Thyroid gland (tissue), 4 donors: ENCODE results near the gene LZTS3. TPM values are rescaled to one million over a fixed set of nuclear protein-coding genes. Genes with fewer than 3 reads are reported as not detected.
A peak's percentile ranks its signal among the peaks of the same experiment; 100 is the strongest.

Experiments used
- DNase-seq, 2 donors: peaks; one replicate each; pipeline ENCODE4 v3.0.0-alpha.2; 2019
- H3K27ac ChIP-seq, 3 donors: fragments of 200-600 bp; sonication (generic); 1 replicate in 2 of 3; 2 replicates in 1 of 3; pipeline ENCODE4 v1.5.1; 2016 to 2019; ENCODE audit warnings: mild to moderate bottlenecking in 1 of 3, moderate library complexity in 1 of 3
- H3K27me3 ChIP-seq: fragments of 200-600 bp; sonication (generic); one replicate; pipeline ENCODE4 v1.5.1; 2019
- H3K36me3 ChIP-seq, 2 donors: fragments of 200-600 bp; sonication (generic); one replicate each; pipeline ENCODE4 v1.5.1; 2016 to 2019
- H3K4me1 ChIP-seq, 2 donors: fragments of 200-600 bp; sonication (generic); one replicate each; pipeline ENCODE4 v1.5.1; 2017 to 2019
- H3K4me3 ChIP-seq, 3 donors: fragments of 200-600 bp; sonication (generic); replicated peaks in 1 of 3; 1 replicate in 2 of 3; 2 replicates in 1 of 3; pipeline ENCODE4 v1.5.1; 2016; ENCODE audit warnings: mild to moderate bottlenecking in 1 of 3
- H3K9me3 ChIP-seq: fragments of 200-600 bp; sonication (generic); one replicate; pipeline ENCODE4 v1.5.1; 2017
- POLR2A ChIP-seq, 2 donors: fragments of 450-650 bp; IDR thresholded peaks; one replicate each; pipeline ENCODE4 v1.6.1; 2017; ENCODE audit warnings: antibody characterized with exemption in 2 of 2, mild to moderate bottlenecking in 2 of 2, moderate library complexity in 1 of 2
- WGBS, 2 donors: methylation state at CpG; one replicate each; pipeline ENCODE4 v1.1.5; 2017; 5-methylcytosine and 5-hydroxymethylcytosine counted together
- intact Hi-C: fragments of 100-400 bp; cut with DNase I; formaldehyde crosslinking; loops from one replicate; pipeline ENCODE4 v1.15.1; 2023
- total RNA-seq, 4 donors: library from RNA; depleted of rRNA; stranded (reverse); fragments of >200 nt; gene quantifications; one replicate each; pipeline ENCODE4 v1.2.3, GENCODE V29; 2016
- TF ChIP-seq, protein P1 (sequence below), 6 experiments: fragments of 200-600 bp in 3 of 6; fragments of 450-650 bp in 3 of 6; sonication (generic) in 3 of 6; IDR thresholded peaks; one replicate each; pipeline ENCODE4 v1.5.1; 2016 to 2019; ENCODE audit warnings: antibody characterized with exemption in 6 of 6, mild to moderate bottlenecking in 2 of 6, inconsistent platforms in 1 of 6, moderate library complexity in 1 of 6

LZTS3 gene
- total RNA-seq, 4 donors from 2014 or later = 27.7 to 39.1 (median 35.1) TPM

DNA sequence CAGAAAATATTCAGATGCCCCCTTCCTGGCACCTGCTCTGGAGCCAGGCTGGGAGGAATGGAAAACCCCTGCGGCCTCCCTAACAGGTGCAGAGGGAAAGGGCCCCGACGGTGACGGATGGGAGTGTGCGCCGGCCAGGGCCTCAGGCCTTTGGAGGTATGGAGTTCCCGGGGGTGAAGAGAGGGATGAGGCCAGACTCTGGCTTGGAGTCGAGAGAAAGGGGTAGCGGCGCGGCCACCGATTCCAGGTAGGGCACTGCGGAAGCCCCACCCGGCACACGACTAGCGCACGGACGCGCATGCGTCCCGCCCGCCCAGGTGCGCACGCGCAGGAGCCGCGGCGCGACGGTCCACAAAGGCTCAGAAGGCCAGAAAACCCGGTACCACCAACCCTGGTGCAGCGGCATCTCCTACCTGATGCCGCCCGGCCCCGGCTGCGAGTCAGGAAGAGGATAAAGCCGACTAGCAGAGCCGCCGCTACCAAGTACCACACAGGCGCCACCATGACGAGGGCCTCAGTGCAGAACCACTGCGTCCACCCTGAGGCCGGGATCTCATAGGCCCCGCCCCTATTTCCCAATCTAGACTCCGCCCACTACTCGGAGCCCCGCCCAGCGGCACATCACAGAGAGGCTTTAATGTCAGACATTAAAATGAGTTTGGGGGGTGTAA, 30.9 kb upstream of the LZTS3 start, which contains the start of gene DDRGK1:
TSS of gene DDRGK1 (minus strand) at position 559 of the 671 bp plus-strand sequence. CDS start at position 504, 55 bp downstream.
- no peaks in the 10 kb centered on the region for H3K9me3 ChIP-seq
- TF ChIP-seq, protein P1, sequence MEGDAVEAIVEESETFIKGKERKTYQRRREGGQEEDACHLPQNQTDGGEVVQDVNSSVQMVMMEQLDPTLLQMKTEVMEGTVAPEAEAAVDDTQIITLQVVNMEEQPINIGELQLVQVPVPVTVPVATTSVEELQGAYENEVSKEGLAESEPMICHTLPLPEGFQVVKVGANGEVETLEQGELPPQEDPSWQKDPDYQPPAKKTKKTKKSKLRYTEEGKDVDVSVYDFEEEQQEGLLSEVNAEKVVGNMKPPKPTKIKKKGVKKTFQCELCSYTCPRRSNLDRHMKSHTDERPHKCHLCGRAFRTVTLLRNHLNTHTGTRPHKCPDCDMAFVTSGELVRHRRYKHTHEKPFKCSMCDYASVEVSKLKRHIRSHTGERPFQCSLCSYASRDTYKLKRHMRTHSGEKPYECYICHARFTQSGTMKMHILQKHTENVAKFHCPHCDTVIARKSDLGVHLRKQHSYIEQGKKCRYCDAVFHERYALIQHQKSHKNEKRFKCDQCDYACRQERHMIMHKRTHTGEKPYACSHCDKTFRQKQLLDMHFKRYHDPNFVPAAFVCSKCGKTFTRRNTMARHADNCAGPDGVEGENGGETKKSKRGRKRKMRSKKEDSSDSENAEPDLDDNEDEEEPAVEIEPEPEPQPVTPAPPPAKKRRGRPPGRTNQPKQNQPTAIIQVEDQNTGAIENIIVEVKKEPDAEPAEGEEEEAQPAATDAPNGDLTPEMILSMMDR (IDR thresholded peaks at IDR 0.05) = no peak
- TF ChIP-seq POLR2A (IDR thresholded peaks at IDR 0.05) = peak in 1 of 2 donors; percentile 81
- no peaks in the 10 kb centered on the region for H3K27me3 ChIP-seq
- 0% methylated on average over 14 to 28 of the region's 48 CpGs for WGBS, 2 donors
- peaks cover 11 to 14% of the 10 kb centered on the region in 2 donors for H3K36me3 ChIP-seq
- peaks cover 8 to 21% of the 10 kb centered on the region in 2 donors for H3K4me1 ChIP-seq
- peak; percentile 82 to 86 for DNase-seq
- peak within 1 kb of the TSS; percentile 39 to 58 (median 55) for H3K4me3 ChIP-seq
- peak within 1 kb of the TSS; percentile 62 to 96 (median 95) for H3K27ac ChIP-seq
- intact Hi-C loops = loop anchor here (10.0 kb wide), 1 partner anchor 201 kb away; the partner anchor contains the start of gene DNAAF9

DNA sequence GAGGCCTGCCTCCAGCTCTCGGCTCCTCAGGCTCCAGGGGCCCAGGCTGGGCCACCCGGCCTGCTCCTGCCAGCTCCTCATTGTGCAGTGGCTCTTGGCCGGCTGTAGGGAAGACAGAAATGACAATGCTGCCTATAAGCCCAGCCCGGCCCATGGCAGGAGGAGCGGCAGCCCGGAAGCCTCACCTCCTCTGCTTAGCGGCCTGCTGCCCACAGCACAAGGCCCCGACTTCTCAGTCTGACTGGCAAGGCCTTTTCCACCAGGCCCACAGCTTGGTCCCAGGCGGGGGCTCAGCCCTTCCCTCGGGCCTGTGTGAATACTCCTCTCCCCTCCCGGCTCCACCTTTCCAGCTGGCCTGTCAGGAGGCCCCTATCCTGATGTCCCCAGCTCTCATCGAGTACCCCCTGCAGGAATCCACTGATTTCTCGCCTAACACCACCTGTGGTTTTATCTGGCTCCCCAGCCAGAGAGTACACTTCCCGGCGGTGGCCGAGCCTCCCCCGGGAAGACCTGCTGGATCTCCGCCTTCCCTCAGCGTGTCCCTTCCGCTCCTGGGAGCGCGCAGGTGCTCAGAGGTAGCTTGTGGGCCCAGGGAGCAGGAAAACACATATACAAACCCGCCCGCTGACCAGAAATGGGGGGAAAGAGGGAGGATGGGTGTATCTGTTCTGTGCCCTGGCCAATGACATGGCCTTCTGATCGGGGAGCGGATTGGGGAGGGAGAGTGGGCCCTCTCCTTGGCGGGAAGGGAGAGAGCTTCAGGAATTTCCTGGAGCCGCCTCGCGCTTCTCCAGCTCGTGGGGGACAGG, 30.2 kb upstream of the LZTS3 start:
- H3K36me3 ChIP-seq = peaks cover 16 to 17% of the 10 kb centered on the region in 2 donors
- H3K27ac ChIP-seq = peak overlapping the region; percentile 62 to 96 (median 95)
- 5% methylated on average over 25 of the region's 31 CpGs for WGBS, 2 donors
- H3K27me3 ChIP-seq = no peaks in the 10 kb centered on the region
- H3K4me1 ChIP-seq = peaks cover 8 to 19% of the 10 kb centered on the region in 2 donors
- no peaks in the 10 kb centered on the region for H3K9me3 ChIP-seq
- DNase-seq = peak; percentile 38 to 43
- peak overlapping the region; percentile 39 to 58 (median 55) for H3K4me3 ChIP-seq
- intact Hi-C loops = loop anchor here (10.0 kb wide), 1 partner anchor 201 kb away; the partner anchor contains the start of gene DNAAF9
- TF ChIP-seq POLR2A (IDR thresholded peaks at IDR 0.05) = no peak
- TF ChIP-seq, protein P1 (IDR thresholded peaks at IDR 0.05) = no peak

DNA sequence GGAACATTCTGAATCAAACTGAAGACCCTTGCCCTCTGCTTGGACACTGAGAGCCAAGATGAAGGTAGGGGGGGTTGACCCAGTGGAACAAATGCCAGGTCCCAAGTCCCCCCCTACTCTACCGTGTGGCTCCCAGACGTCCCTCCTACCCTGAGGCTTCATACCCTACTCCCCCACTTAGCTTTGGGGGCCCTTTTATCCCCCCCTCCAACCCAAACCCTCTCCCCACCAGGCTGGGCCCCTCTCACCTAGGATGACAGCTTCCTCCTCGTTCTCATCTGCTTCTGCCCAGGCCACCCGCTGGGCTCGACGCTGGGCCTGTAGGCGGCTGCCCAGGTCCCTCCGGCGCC, 29.6 kb upstream of the LZTS3 start:
- WGBS, 2 donors = 44 to 53% methylated on average over 3 to 9 of the region's 9 CpGs
- TF ChIP-seq, protein P1 (IDR thresholded peaks at IDR 0.05) = no peak
- no peak for TF ChIP-seq POLR2A (IDR thresholded peaks at IDR 0.05)
- Histone ChIP-seq H3K27me3 (no peaks in the 10 kb centered on the region), H3K4me1 (peaks cover 8 to 13% of the 10 kb centered on the region in 2 donors), H3K9me3 (no peaks in the 10 kb centered on the region), H3K27ac (peak overlapping the region; percentile 20 to 96 (median 95)), H3K4me3 (peak overlapping the region; percentile 39 to 58 (median 55)), H3K36me3 (peaks cover 16 to 17% of the 10 kb centered on the region in 2 donors)
- intact Hi-C loops = loop anchor here (10.0 kb wide), 1 partner anchor 202 kb away; the partner anchor contains the start of gene DNAAF9
- no peak for DNase-seq

DNA sequence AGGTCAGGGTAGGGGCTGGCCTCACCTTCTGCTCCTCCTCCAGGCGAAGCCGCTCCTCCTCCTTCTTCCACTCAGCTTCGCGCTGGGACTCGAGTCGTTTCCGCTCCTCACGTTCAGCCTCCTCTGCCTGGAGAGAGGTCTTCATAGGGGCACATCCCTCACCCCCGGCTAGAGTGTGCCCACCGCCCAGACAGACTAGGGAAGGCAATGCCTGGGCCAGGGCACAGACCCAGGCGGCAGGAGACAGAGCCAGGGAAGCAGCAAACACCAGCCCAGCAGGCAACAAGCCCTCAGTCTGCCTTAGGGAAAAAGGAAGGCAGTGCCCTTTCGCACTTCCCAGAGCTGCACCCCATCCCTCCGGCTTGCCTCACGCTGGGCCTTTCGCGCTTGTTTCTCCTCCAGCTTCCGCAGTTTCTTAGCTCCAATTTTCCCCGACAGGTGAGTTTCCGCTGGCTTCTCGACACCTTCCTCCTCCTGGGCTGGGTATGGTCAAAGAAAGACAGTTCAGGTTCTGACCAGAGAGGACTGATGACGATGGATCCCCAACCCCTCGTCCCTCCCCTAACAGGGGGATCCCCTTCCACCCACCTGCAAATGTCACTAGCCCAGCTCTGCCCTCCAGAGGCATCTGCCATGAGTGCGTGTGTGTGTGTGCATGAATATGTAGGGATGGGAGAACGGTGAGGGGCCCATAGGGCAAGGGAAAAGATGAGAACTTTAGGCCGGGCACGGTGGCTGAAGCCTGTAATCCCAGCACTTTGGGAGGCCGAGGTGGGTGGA, 26.8 kb upstream of the LZTS3 start:
- TF ChIP-seq, protein P1 (IDR thresholded peaks at IDR 0.05) = no peak
- TF ChIP-seq POLR2A (IDR thresholded peaks at IDR 0.05) = no peak
- H3K9me3 ChIP-seq = no peaks in the 10 kb centered on the region
- H3K4me1 ChIP-seq = peaks cover 8 to 13% of the 10 kb centered on the region in 2 donors
- WGBS, 2 donors = 92 to 94% methylated on average over 25 to 27 of the region's 27 CpGs
- no peak overlapping the region for H3K27ac ChIP-seq
- no peak overlapping the region for H3K4me3 ChIP-seq
- intact Hi-C loops = loop anchor here (10.0 kb wide), 1 partner anchor 205 kb away; the partner anchor contains the start of gene DNAAF9
- H3K27me3 ChIP-seq = no peaks in the 10 kb centered on the region
- H3K36me3 ChIP-seq = peaks cover 22 to 24% of the 10 kb centered on the region in 2 donors
- no peak for DNase-seq
